ENCODE data around the gene TSGA10IP.

DNA sequence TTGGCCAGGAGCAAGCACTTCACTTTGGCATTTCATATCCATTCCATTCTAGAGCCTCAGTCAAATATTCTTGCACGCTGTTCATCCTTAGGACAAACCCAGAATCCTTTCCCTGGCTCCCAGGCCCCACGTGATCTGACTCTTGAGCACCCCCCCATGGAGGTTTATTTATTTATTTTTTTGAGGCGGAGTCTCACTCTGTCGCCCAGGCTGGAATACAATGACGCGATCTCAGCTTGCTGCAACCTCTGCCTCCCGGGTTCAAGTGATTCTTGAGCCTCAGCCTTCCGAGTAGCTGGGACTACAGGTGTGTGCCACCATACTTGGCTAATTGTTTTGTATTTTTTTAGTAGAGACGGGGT is 12.7 kb upstream of the TSGA10IP start:
- TF ChIP-seq, protein P1, sequence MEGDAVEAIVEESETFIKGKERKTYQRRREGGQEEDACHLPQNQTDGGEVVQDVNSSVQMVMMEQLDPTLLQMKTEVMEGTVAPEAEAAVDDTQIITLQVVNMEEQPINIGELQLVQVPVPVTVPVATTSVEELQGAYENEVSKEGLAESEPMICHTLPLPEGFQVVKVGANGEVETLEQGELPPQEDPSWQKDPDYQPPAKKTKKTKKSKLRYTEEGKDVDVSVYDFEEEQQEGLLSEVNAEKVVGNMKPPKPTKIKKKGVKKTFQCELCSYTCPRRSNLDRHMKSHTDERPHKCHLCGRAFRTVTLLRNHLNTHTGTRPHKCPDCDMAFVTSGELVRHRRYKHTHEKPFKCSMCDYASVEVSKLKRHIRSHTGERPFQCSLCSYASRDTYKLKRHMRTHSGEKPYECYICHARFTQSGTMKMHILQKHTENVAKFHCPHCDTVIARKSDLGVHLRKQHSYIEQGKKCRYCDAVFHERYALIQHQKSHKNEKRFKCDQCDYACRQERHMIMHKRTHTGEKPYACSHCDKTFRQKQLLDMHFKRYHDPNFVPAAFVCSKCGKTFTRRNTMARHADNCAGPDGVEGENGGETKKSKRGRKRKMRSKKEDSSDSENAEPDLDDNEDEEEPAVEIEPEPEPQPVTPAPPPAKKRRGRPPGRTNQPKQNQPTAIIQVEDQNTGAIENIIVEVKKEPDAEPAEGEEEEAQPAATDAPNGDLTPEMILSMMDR (IDR thresholded peaks at IDR 0.05) = no peak
- no peak for TF ChIP-seq POLR2A (IDR thresholded peaks at IDR 0.05; ENCODE audit: low read depth)

Data from esophagus muscularis mucosa (tissue), 3 donors.